WTC11 (cell line): ENCODE results near the gene COQ9. TPM values are rescaled to one million over a fixed set of nuclear protein-coding genes. Genes with fewer than 3 reads are reported as not detected.

ENCODE experiments used
- ATAC-seq: fragments of 200-7000 bp; cut with Tn5 transposase; 2 replicates; pipeline ENCODE4 v1.10.0; 2021; ENCODE audit warnings: mild to moderate bottlenecking, moderate library complexity
- CTCF ChIA-PET: fragments of 300-600 bp; sonication (Branson Sonifier 250); formaldehyde crosslinking; loops from one replicate; lab custom pipeline; 2021; ENCODE audit warnings: antibody characterized with exemption; lab: Charles Lee
- POLR2A ChIA-PET: fragments of 350-600 bp; sonication (Branson Sonifier 250); formaldehyde crosslinking; loops from one replicate; lab custom pipeline; 2021; ENCODE audit warnings: antibody characterized with exemption; lab: Charles Lee
- DNase-seq: peaks from one replicate; pipeline ENCODE4 v3.0.0; 2021; ENCODE audit warnings: low spot score
- H3K27ac Mint-ChIP-seq: 2 replicates; pipeline ENCODE4 v1.8.0; 2021; ENCODE audit warnings: mixed read lengths
- H3K27me3 Mint-ChIP-seq: 2 replicates; pipeline ENCODE4 v1.8.0; 2021; ENCODE audit warnings: low read depth, mild to moderate bottlenecking, moderate library complexity, mixed read lengths
- H3K36me3 Mint-ChIP-seq: 2 replicates; pipeline ENCODE4 v1.8.0; 2021; ENCODE audit warnings: mixed read lengths
- H3K4me1 Mint-ChIP-seq: 2 replicates; pipeline ENCODE4 v1.8.0; 2022; ENCODE audit warnings: mixed read lengths
- H3K4me3 Mint-ChIP-seq: 2 replicates; pipeline ENCODE4 v1.8.0; 2021; ENCODE audit warnings: mild to moderate bottlenecking, moderate library complexity, mixed read lengths
- H3K9me3 Mint-ChIP-seq: 2 replicates; pipeline ENCODE4 v1.8.0; 2021; ENCODE audit warnings: mixed read lengths
- ATF3 ChIP-seq: sonication (generic); formaldehyde crosslinking; conservative IDR thresholded peaks from 2 replicates; pipeline ENCODE4 v1.8.1; 2022; ENCODE audit warnings: mild to moderate bottlenecking, missing genetic modification reagents
- CBFB ChIP-seq: sonication (generic); formaldehyde crosslinking; IDR thresholded peaks from 2 replicates; pipeline ENCODE4 v1.8.1; 2022; ENCODE audit warnings: mild to moderate bottlenecking, low read depth, missing genetic modification reagents
- CREM ChIP-seq: sonication (generic); formaldehyde crosslinking; IDR thresholded peaks from 2 replicates; pipeline ENCODE4 v1.8.1; 2022; ENCODE audit warnings: mild to moderate bottlenecking, missing genetic modification reagents, moderate library complexity
- FOXJ3 ChIP-seq: sonication (generic); formaldehyde crosslinking; IDR thresholded peaks from 2 replicates; pipeline ENCODE4 v1.9.0; 2021; ENCODE audit warnings: missing genetic modification reagents, mild to moderate bottlenecking, borderline replicate concordance
- FOXP1 ChIP-seq: sonication (generic); formaldehyde crosslinking; IDR thresholded peaks from 2 replicates; pipeline ENCODE4 v1.8.0; 2022; ENCODE audit warnings: missing genetic modification reagents, mild to moderate bottlenecking, moderate library complexity, borderline replicate concordance
- GTF2I ChIP-seq: fragments of 250-450 bp; sonication (Bioruptor Pico); conservative IDR thresholded peaks from 2 replicates; pipeline ENCODE4 v1.4.0; 2021; ENCODE audit warnings: mild to moderate bottlenecking
- JUN ChIP-seq: sonication (generic); formaldehyde crosslinking; IDR thresholded peaks from 2 replicates; pipeline ENCODE4 v1.8.0; 2023; ENCODE audit warnings: mild to moderate bottlenecking, missing genetic modification reagents
- MAX ChIP-seq: sonication (generic); formaldehyde crosslinking; IDR thresholded peaks from 2 replicates; pipeline ENCODE4 v1.8.0; 2022; ENCODE audit warnings: mild to moderate bottlenecking, missing genetic modification reagents
- MLX ChIP-seq: sonication (generic); formaldehyde crosslinking; IDR thresholded peaks from 2 replicates; pipeline ENCODE4 v1.8.1; 2023; ENCODE audit warnings: mild to moderate bottlenecking, missing genetic modification reagents, moderate library complexity
- MYBL2 ChIP-seq: sonication (generic); formaldehyde crosslinking; IDR thresholded peaks from 2 replicates; pipeline ENCODE4 v1.8.1; 2023; ENCODE audit warnings: mild to moderate bottlenecking, moderate library complexity, missing genetic modification reagents
- PRRX2 ChIP-seq: fragments of 250-450 bp; sonication (Bioruptor Pico); IDR thresholded peaks from 2 replicates; pipeline ENCODE4 v1.8.0; 2021; ENCODE audit warnings: mild to moderate bottlenecking
- RELA ChIP-seq: sonication (generic); formaldehyde crosslinking; IDR thresholded peaks from 2 replicates; pipeline ENCODE4 v1.8.1; 2022; ENCODE audit warnings: missing genetic modification reagents, mild to moderate bottlenecking, borderline replicate concordance
- SOX15 ChIP-seq: fragments of 250-450 bp; sonication (Bioruptor Pico); IDR thresholded peaks from 2 replicates; pipeline ENCODE4 v1.9.0; 2021; ENCODE audit warnings: mild to moderate bottlenecking
- TCF7 ChIP-seq: sonication (generic); formaldehyde crosslinking; IDR thresholded peaks from 2 replicates; pipeline ENCODE4 v1.8.0; 2022; ENCODE audit warnings: mild to moderate bottlenecking, low read depth, missing genetic modification reagents, moderate library complexity
- USF1 ChIP-seq: sonication (generic); formaldehyde crosslinking; IDR thresholded peaks from 2 replicates; pipeline ENCODE4 v1.8.0; 2022; ENCODE audit warnings: mild to moderate bottlenecking, missing genetic modification reagents
- ZBTB21 ChIP-seq: sonication (generic); formaldehyde crosslinking; IDR thresholded peaks from 2 replicates; pipeline ENCODE4 v1.8.1; 2023; ENCODE audit warnings: mild to moderate bottlenecking, missing genetic modification reagents, borderline replicate concordance
- ZNF219 ChIP-seq: sonication (generic); formaldehyde crosslinking; IDR thresholded peaks from 2 replicates; pipeline ENCODE4 v1.8.0; 2023; ENCODE audit warnings: missing genetic modification reagents, mild to moderate bottlenecking, borderline replicate concordance
- ZNF317 ChIP-seq: sonication (generic); formaldehyde crosslinking; IDR thresholded peaks from 2 replicates; pipeline ENCODE4 v1.8.1; 2023; ENCODE audit warnings: low read depth, mild to moderate bottlenecking, moderate library complexity, missing genetic modification reagents, borderline replicate concordance
- ZNF396 ChIP-seq: fragments of 250-450 bp; sonication (Bioruptor Pico); IDR thresholded peaks from 2 replicates; pipeline ENCODE4 v1.8.0; 2021; ENCODE audit warnings: mild to moderate bottlenecking, moderate library complexity, borderline replicate concordance
- ZNF416 ChIP-seq: fragments of 250-450 bp; sonication (Bioruptor Pico); IDR thresholded peaks from 2 replicates; pipeline ENCODE4 v1.9.0; 2021; ENCODE audit warnings: mild to moderate bottlenecking, inconsistent platforms
- ZNF423 ChIP-seq: fragments of 250-450 bp; sonication (Bioruptor Pico); IDR thresholded peaks from 2 replicates; pipeline ENCODE4 v2.1.2; 2022; ENCODE audit warnings: mild to moderate bottlenecking, moderate library complexity
- ZNF532 ChIP-seq: fragments of 250-450 bp; sonication (Bioruptor Pico); IDR thresholded peaks from 2 replicates; pipeline ENCODE4 v1.9.0; 2021; ENCODE audit warnings: mild to moderate bottlenecking, borderline replicate concordance
- total RNA-seq: library from RNA; stranded (reverse); gene quantifications from 3 replicates; pipeline ENCODE4 v1.2.3, GENCODE V29; 2021
- TF ChIP-seq, protein P1 (sequence below): sonication (generic); formaldehyde crosslinking; IDR thresholded peaks from 2 replicates; pipeline ENCODE4 v1.8.1; 2022; ENCODE audit warnings: mild to moderate bottlenecking, missing genetic modification reagents, moderate library complexity, borderline replicate concordance
- TF ChIP-seq, protein P2 (sequence below): sonication (generic); formaldehyde crosslinking; IDR thresholded peaks from 2 replicates; pipeline ENCODE4 v1.8.0; 2022; ENCODE audit warnings: mild to moderate bottlenecking, missing genetic modification reagents
- TF ChIP-seq, protein P3 (sequence below): sonication (generic); formaldehyde crosslinking; IDR thresholded peaks from 2 replicates; pipeline ENCODE4 v1.8.1; 2023; ENCODE audit warnings: mild to moderate bottlenecking, missing genetic modification reagents, moderate library complexity

COQ9 gene
- total RNA-seq, 1 experiment from 2014 or later = 39.2 TPM

- no peak overlapping the region for H3K4me3 Mint-ChIP-seq
- ATAC-seq (no peak), DNase-seq (no peak)
- no peaks in the 10 kb centered on the region for H3K27me3 Mint-ChIP-seq
- H3K27ac Mint-ChIP-seq = no peak overlapping the region; the same call in 1 of the 2 replicates
- H3K4me1 Mint-ChIP-seq = peaks cover 17% of the 10 kb centered on the region
- ChIA-PET POLR2A (no interaction called here), CTCF (interaction anchor here (0.7 to 1.4 kb wide), 2 partner anchors 14 to 25 kb away, joined by 3 to 4 read pairs; no protein-coding TSS in a partner anchor)
- TF ChIP-seq ZNF416 (CRISPR knock-in tag) (no peak), TCF7 (CRISPR knock-in tag) (no peak), GTF2I (CRISPR knock-in tag) (no peak), USF1 (CRISPR knock-in tag) (no peak), RELA (CRISPR knock-in tag) (no peak), ZBTB21 (no peak), MLX (CRISPR knock-in tag) (no peak), MYBL2 (no peak), ATF3 (CRISPR knock-in tag) (no peak), MAX (no peak), FOXP1 (CRISPR knock-in tag) (no peak)
- no peaks in the 10 kb centered on the region for H3K9me3 Mint-ChIP-seq
- H3K36me3 Mint-ChIP-seq = no peaks in the 10 kb centered on the region
Observed at GRCh38 chr16:57505169-57505568, 57.9 kb downstream of the COQ9 start.

DNA sequence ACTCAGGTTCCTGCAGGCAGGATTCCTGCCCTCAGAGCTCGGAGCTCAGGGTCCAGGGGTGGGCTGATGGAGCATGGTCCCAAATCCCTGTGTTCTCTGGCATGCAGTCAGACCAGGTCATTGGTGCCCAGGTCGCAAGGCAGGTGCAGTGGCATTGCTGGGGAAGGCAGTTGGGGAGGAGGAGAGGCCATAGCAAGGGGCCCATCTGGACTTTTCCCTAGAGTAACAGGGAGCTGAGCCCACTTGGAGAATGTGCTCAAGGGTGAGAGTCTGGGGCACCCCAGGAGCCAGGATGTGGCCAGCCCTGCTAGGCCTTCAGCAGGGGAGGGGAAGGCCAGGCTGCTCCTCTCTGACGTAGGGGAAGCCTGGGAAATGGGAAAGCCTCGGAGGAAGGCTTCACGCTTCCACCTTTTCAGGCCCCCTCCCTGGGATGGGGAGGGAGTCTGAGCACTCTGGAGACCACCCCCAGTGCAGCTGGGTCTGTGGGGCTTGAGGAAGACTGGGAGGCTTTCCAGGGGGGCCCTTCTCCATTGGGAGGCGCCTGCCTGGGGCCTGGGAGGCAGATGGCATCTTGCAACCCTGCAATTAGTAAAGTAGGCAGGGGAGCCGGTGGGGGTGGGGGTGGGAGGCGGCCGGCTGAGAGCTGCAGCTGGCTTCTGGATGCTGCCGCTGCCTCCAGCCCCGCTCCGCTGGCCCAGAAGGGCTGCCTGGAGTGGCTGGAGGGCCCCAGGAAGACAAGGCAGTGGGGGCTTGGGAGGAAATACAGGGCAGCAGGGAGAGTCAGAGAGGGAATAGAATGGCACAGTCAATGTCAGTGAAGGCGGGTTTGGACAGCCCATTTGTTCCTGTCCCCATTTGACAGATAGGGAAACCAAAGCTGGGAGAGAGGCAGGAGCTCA lies 60.1 kb downstream of the COQ9 start:
- Mint-ChIP-seq H3K36me3 (no peaks in the 10 kb centered on the region), H3K4me1 (peaks cover 17% of the 10 kb centered on the region), H3K4me3 (no peak overlapping the region), H3K27me3 (no peaks in the 10 kb centered on the region), H3K9me3 (no peaks in the 10 kb centered on the region), H3K27ac (no peak overlapping the region)
- no peak for DNase-seq
- ATAC-seq = peak; percentile 56
- ChIA-PET POLR2A (interaction anchor here (0.6 kb wide), 1 partner anchor 37 kb away, joined by 3 read pairs; no protein-coding TSS in a partner anchor), CTCF (interaction anchor here (1.0 to 5.3 kb wide), 6 partner anchors 11 to 90 kb away, joined by 3 to 46 read pairs (median 4); partner anchors contain the start of genes DOK4 and POLR2C)
- TF ChIP-seq ZNF532 (CRISPR knock-in tag) (no peak), CBFB (CRISPR knock-in tag) (no peak), ZNF416 (CRISPR knock-in tag) (no peak), CREM (CRISPR knock-in tag) (no peak), FOXJ3 (no peak), PRRX2 (CRISPR knock-in tag) (no peak), ZNF219 (CRISPR knock-in tag) (no peak), ZNF317 (CRISPR knock-in tag) (no peak), ZNF396 (CRISPR knock-in tag) (no peak), SOX15 (CRISPR knock-in tag) (no peak), JUN (CRISPR knock-in tag) (no peak), ZNF423 (no peak), FOXP1 (CRISPR knock-in tag) (no peak)
- TF ChIP-seq, protein P1, sequence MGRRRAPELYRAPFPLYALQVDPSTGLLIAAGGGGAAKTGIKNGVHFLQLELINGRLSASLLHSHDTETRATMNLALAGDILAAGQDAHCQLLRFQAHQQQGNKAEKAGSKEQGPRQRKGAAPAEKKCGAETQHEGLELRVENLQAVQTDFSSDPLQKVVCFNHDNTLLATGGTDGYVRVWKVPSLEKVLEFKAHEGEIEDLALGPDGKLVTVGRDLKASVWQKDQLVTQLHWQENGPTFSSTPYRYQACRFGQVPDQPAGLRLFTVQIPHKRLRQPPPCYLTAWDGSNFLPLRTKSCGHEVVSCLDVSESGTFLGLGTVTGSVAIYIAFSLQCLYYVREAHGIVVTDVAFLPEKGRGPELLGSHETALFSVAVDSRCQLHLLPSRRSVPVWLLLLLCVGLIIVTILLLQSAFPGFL = no peak
- TF ChIP-seq, protein P2, sequence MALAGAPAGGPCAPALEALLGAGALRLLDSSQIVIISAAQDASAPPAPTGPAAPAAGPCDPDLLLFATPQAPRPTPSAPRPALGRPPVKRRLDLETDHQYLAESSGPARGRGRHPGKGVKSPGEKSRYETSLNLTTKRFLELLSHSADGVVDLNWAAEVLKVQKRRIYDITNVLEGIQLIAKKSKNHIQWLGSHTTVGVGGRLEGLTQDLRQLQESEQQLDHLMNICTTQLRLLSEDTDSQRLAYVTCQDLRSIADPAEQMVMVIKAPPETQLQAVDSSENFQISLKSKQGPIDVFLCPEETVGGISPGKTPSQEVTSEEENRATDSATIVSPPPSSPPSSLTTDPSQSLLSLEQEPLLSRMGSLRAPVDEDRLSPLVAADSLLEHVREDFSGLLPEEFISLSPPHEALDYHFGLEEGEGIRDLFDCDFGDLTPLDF = no peak
- TF ChIP-seq, protein P3, sequence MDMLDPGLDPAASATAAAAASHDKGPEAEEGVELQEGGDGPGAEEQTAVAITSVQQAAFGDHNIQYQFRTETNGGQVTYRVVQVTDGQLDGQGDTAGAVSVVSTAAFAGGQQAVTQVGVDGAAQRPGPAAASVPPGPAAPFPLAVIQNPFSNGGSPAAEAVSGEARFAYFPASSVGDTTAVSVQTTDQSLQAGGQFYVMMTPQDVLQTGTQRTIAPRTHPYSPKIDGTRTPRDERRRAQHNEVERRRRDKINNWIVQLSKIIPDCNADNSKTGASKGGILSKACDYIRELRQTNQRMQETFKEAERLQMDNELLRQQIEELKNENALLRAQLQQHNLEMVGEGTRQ (CRISPR knock-in tag) = no peak
